Measurements from ENCODE around the gene RPL31.

- TF ChIP-seq POLR2AphosphoS5 (IDR thresholded peaks at IDR 0.05) = no peak
- TF ChIP-seq, protein P1, sequence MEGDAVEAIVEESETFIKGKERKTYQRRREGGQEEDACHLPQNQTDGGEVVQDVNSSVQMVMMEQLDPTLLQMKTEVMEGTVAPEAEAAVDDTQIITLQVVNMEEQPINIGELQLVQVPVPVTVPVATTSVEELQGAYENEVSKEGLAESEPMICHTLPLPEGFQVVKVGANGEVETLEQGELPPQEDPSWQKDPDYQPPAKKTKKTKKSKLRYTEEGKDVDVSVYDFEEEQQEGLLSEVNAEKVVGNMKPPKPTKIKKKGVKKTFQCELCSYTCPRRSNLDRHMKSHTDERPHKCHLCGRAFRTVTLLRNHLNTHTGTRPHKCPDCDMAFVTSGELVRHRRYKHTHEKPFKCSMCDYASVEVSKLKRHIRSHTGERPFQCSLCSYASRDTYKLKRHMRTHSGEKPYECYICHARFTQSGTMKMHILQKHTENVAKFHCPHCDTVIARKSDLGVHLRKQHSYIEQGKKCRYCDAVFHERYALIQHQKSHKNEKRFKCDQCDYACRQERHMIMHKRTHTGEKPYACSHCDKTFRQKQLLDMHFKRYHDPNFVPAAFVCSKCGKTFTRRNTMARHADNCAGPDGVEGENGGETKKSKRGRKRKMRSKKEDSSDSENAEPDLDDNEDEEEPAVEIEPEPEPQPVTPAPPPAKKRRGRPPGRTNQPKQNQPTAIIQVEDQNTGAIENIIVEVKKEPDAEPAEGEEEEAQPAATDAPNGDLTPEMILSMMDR (IDR thresholded peaks at IDR 0.05) = no peak
Observed at GRCh38 chr2:100955226-100955625, 46.9 kb upstream of the RPL31 start.

Data from breast epithelium (tissue), 3 donors.